K562 (cell line): ENCODE results near the gene CDKN2AIPNL. TPM values are rescaled to one million over a fixed set of nuclear protein-coding genes. Genes with fewer than 3 reads are reported as not detected.
A peak's percentile ranks its signal among the peaks of the same experiment; 100 is the strongest.

Experiments
- ATAC-seq: fragments of 200-7000 bp; cut with Tn5 transposase; 3 replicates; pipeline ENCODE4 v1.9.1; 2020; ENCODE audit warnings: moderate library complexity
- BruUV-seq: library from RNA; stranded (reverse); fragments of 400-500 nt; replicated peaks from 2 replicates; lab custom pipeline; 2021; lab: Mats Ljungman, UMichigan
- CTCF ChIA-PET: fragments of 300-600 bp; formaldehyde crosslinking; extraction: SDS; loops from one replicate; lab custom pipeline; 2021; ENCODE audit warnings: low intra/inter-chr PET ratio; lab: Yijun Ruan, JAX
- POLR2A ChIA-PET: fragments of 300-600, 350-650 bp; sonication (Branson Sonifier 250); formaldehyde crosslinking; extraction: SDS; loops from one replicate; lab custom pipeline; 2021; ENCODE audit warnings: antibody characterized with exemption, inconsistent platforms; lab: Yijun Ruan, JAX
- DNase-seq, 4 experiments: peaks; one replicate each; pipeline versions ENCODE4 v3.0.0 to v3.0.0-alpha.2; 2011 to 2018; ENCODE audit warnings: low spot score in 3 of 4, mixed read lengths in 3 of 4; ENCODE audit errors: extremely low read depth in 1 of 4
- FAIRE-seq: peaks from 2 replicates; lab custom pipeline; 2011; peaks lifted over from hg19 to GRCh38; lab: Jason Lieb, UNC
- H2AFZ ChIP-seq: 2 replicates; pipeline ENCODE4 v1.6.0; 2011; ENCODE audit warnings: low read depth, low read length, control low read depth, inconsistent platforms
- H3K27ac ChIP-seq: fragments of 200-600 bp; 3 replicates; pipeline ENCODE4 v1.8.0; 2011; ENCODE audit warnings: low read depth, mild to moderate bottlenecking, control low read depth, inconsistent platforms, low read length, moderate library complexity, mixed read lengths; ENCODE audit errors: extremely low read depth
- H3K27me3 ChIP-seq, 2 experiments: fragments of 300-600 bp in 1 of 2; 2 replicates in 1 of 2; 3 replicates in 1 of 2; pipeline versions ENCODE4 v1.6.0 to v1.8.0; 2011; ENCODE audit warnings: inconsistent platforms in 2 of 2, low read length in 2 of 2, mild to moderate bottlenecking in 1 of 2, mixed read lengths in 1 of 2, moderate library complexity in 1 of 2; ENCODE audit not compliant: control insufficient read depth in 2 of 2, insufficient read depth in 2 of 2
- H3K36me3 ChIP-seq: fragments of 300-600 bp; 3 replicates; pipeline ENCODE4 v1.8.0; 2011; ENCODE audit warnings: mild to moderate bottlenecking, low read length, inconsistent platforms; ENCODE audit not compliant: control insufficient read depth, insufficient read depth
- H3K4me1 ChIP-seq, 2 experiments: fragments of 200-600 bp in 1 of 2; replicated peaks in 1 of 2; 2 replicates in 1 of 2; 3 replicates in 1 of 2; pipeline versions ENCODE4 v1.5.1 to v1.8.0; 2011; ENCODE audit warnings: inconsistent platforms in 2 of 2, low read length in 2 of 2, mild to moderate bottlenecking in 1 of 2, mixed read lengths in 1 of 2, moderate library complexity in 1 of 2; ENCODE audit not compliant: control insufficient read depth in 2 of 2, insufficient read depth in 2 of 2
- H3K4me2 ChIP-seq: 2 replicates; pipeline ENCODE4 v1.6.1; 2011; ENCODE audit warnings: low read length, control low read depth, inconsistent platforms, mixed read lengths; ENCODE audit not compliant: insufficient read depth
- H3K4me3 ChIP-seq: fragments of 200-600 bp; sonication (generic), shearing (Covaris generic); 2 replicates; pipeline ENCODE4 v1.5.1; 2016; ENCODE audit warnings: control low read depth, inconsistent platforms
- H3K79me2 ChIP-seq: fragments of 200-600 bp; 3 replicates; pipeline ENCODE4 v1.8.0; 2011; ENCODE audit warnings: low read length, inconsistent platforms; ENCODE audit not compliant: control insufficient read depth, insufficient read depth
- H3K9ac ChIP-seq, 2 experiments: 2 replicates each; pipeline versions ENCODE4 v1.6.0 to v1.6.1; 2011; ENCODE audit warnings: low read depth in 2 of 2, low read length in 2 of 2, control low read depth in 1 of 2, inconsistent platforms in 1 of 2, mild to moderate bottlenecking in 1 of 2, mixed read lengths in 1 of 2; ENCODE audit not compliant: insufficient read depth in 1 of 2
- H3K9me1 ChIP-seq: one replicate; pipeline ENCODE4 v1.6.0; 2011; ENCODE audit warnings: inconsistent platforms, mild to moderate bottlenecking, low read length, moderate library complexity; ENCODE audit not compliant: control insufficient read depth, insufficient read depth
- H3K9me3 ChIP-seq: replicated peaks from 2 replicates; pipeline ENCODE4 v1.5.1; 2011; ENCODE audit warnings: low read depth, low read length, inconsistent platforms; ENCODE audit not compliant: control insufficient read depth, insufficient read depth
- H4K20me1 ChIP-seq: replicated peaks from 2 replicates; pipeline ENCODE4 v1.6.1; 2011; ENCODE audit warnings: low read length, inconsistent platforms, mixed read lengths; ENCODE audit not compliant: control insufficient read depth, insufficient read depth
- CC2D1A ChIP-seq: fragments of 450-650 bp; IDR thresholded peaks from 2 replicates; pipeline ENCODE4 v1.6.1; 2017; ENCODE audit warnings: mild to moderate bottlenecking
- EGR1 ChIP-seq: fragments of 450-650 bp; conservative IDR thresholded peaks from 2 replicates; pipeline ENCODE4 v1.6.1; 2017; ENCODE audit warnings: mild to moderate bottlenecking
- FUS ChIP-seq: fragments of 200-400 bp; formaldehyde crosslinking; optimal IDR thresholded peaks from 2 replicates; pipeline ENCODE3; 2017; ENCODE audit warnings: low read depth, low read length
- NCOR1 ChIP-seq: fragments of 450-650 bp; IDR thresholded peaks from 2 replicates; pipeline ENCODE4 v1.6.1; 2016; ENCODE audit warnings: mild to moderate bottlenecking, moderate library complexity
- NKRF ChIP-seq: fragments of 450-650 bp; IDR thresholded peaks from 2 replicates; pipeline ENCODE4 v1.6.1; 2016; ENCODE audit warnings: borderline replicate concordance
- SETDB1 ChIP-seq: IDR thresholded peaks from one replicate; pipeline ENCODE4 v1.6.1; 2012; ENCODE audit warnings: low read length, control low read depth, inconsistent platforms
- ZBTB26 ChIP-seq: fragments of 450-650 bp; formaldehyde crosslinking; IDR thresholded peaks from 2 replicates; pipeline ENCODE4 v1.4.0; 2022; ENCODE audit warnings: missing genetic modification characterization
- ZKSCAN1 ChIP-seq: fragments of 150-350 bp; IDR thresholded peaks from 2 replicates; pipeline ENCODE4 v1.6.1; 2016; ENCODE audit warnings: low read depth, low read length
- ZNF316 ChIP-seq: fragments of 450-650 bp; IDR thresholded peaks from 2 replicates; pipeline ENCODE4 v1.6.1; 2016
- ZNF592 ChIP-seq: fragments of 450-650 bp; IDR thresholded peaks from 2 replicates; pipeline ENCODE4 v1.6.1; 2017; ENCODE audit warnings: antibody characterized with exemption, mild to moderate bottlenecking
- WGBS: fragments of 100-300 bp; shearing (Covaris generic); methylation state at CpG from one replicate; pipeline ENCODE4 v1.1.6; 2016; ENCODE audit warnings: low coverage, mixed read lengths; ENCODE audit not compliant: insufficient coverage; ENCODE audit errors: missing lambda C conversion rate; 5-methylcytosine and 5-hydroxymethylcytosine counted together
- in situ Hi-C: fragments of 300-500 bp; cut with MboI; formaldehyde crosslinking; loops from 4 replicates; pipeline ENCODE4 v1.15.0; 2018; ENCODE audit warnings: inconsistent platforms, mixed read lengths
- intact Hi-C: fragments of 100-400 bp; cut with micrococcal nuclease; formaldehyde crosslinking; loops from 2 replicates; pipeline ENCODE4 v1.14.2; 2022
- polyA plus RNA-seq, 8 experiments: library from polyadenylated mRNA; depleted of rRNA in 4 of 8; stranded (reverse) in 5 of 8; unstranded in 3 of 8; fragments of >200 nt; fragmentation: Nextera tagmentation in 2 of 8; fragmentation: Illumina TruSeq in 1 of 8; extraction: Ambion mirVana in 2 of 8; extraction: Trizol in 1 of 8; gene quantifications; 2 replicates each; pipeline versions ENCODE4 v1.2.1 to v1.2.3, GENCODE V29; 2011 to 2014; ENCODE audit warnings: inconsistent platforms in 1 of 8, missing spikeins in 1 of 8
- total RNA-seq, 7 experiments: library from RNA; depleted of rRNA in 6 of 7; stranded (reverse); fragments of >200 nt in 6 of 7; fragmentation: Illumina TruSeq in 2 of 7; extraction: Trizol in 2 of 7; gene quantifications; 2 replicates each; pipeline versions ENCODE4 v1.2.1 to v1.2.3, GENCODE V29; 2011 to 2021; ENCODE audit warnings: low replicate concordance in 1 of 7

Gene CDKN2AIPNL
- total and polyA plus RNA-seq, 9 of the 15 experiments (the other 6 are each of a cell fraction or from before 2014, with no cell fraction given), result 19.9 to 46.9 (median 42.2) TPM

GRCh38 chr5:134383980-134384697 is 27.5 kb downstream of the CDKN2AIPNL start:
- H3K36me3 ChIP-seq, result peaks cover 62% of the 10 kb centered on the region
- no peak for DNase-seq
- H3K79me2 ChIP-seq, result no peaks in the 10 kb centered on the region
- FAIRE-seq, result no peak
- no peaks in the 10 kb centered on the region for H3K27me3 ChIP-seq
- H3K27ac ChIP-seq, result no peak overlapping the region
- no peaks in the 10 kb centered on the region for H3K4me1 ChIP-seq
- ATAC-seq, result no peak
- no peak overlapping the region for H3K4me3 ChIP-seq
- intact Hi-C loops (no loop called here), in situ Hi-C loops (no loop called here)
- WGBS, result 84% methylated on average over 4 of the region's 4 CpGs
- TSS peak; percentile 11 for BruUV-seq
- no peak overlapping the region for H3K9ac ChIP-seq
- ChIA-PET CTCF (no interaction called here), POLR2A (interaction anchor here (0.6 to 5.3 kb wide), 5 partner anchors 10 to 248 kb away, joined by 3 to 36 read pairs (median 4); partner anchors contain the start of gene UBE2B)
- no peak overlapping the region for H3K4me2 ChIP-seq
- no peaks in the 10 kb centered on the region for H3K9me3 ChIP-seq
- H2AFZ ChIP-seq, result no peak overlapping the region
- H4K20me1 ChIP-seq, result no peaks in the 10 kb centered on the region
- no peaks in the 10 kb centered on the region for H3K9me1 ChIP-seq
- TF ChIP-seq EGR1, result no peak
- TF ChIP-seq ZBTB26 (CRISPR knock-in tag), result no peak
- no peak for TF ChIP-seq CC2D1A
- no peak for TF ChIP-seq SETDB1
- no peak for TF ChIP-seq ZNF316
- no peak for TF ChIP-seq ZNF592
- TF ChIP-seq NKRF, result no peak
- TF ChIP-seq NCOR1, result no peak
- TF ChIP-seq ZKSCAN1, result no peak
- no peak for TF ChIP-seq FUS
